Trophoblast cell (in vitro differentiated cells and primary cell): ENCODE results near the gene ZBTB7C.
A peak's percentile ranks its signal among the peaks of the same experiment; 100 is the strongest.

ENCODE experiments used
- DNase-seq, 2 donors: peaks; one replicate each; pipeline ENCODE4 v3.0.0-alpha.2; 2016
- H2AFZ ChIP-seq: 2 replicates; pipeline ENCODE4 v1.6.1; 2013; ENCODE audit warnings: low read length, moderate library complexity, mild to moderate bottlenecking; ENCODE audit not compliant: insufficient read depth, poor library complexity
- H2AK5ac ChIP-seq: 2 replicates; pipeline ENCODE4 v1.6.1; 2013; ENCODE audit warnings: mild to moderate bottlenecking, low read length
- H2BK120ac ChIP-seq: 2 replicates; pipeline ENCODE4 v1.6.1; 2013; ENCODE audit warnings: low read length, mild to moderate bottlenecking, moderate library complexity; ENCODE audit not compliant: insufficient read depth, poor library complexity
- H2BK12ac ChIP-seq: 2 replicates; pipeline ENCODE4 v1.6.1; 2013; ENCODE audit warnings: mild to moderate bottlenecking, low read length, moderate library complexity
- H2BK5ac ChIP-seq: 2 replicates; pipeline ENCODE4 v1.6.1; 2013; ENCODE audit warnings: low read length, low read depth, moderate library complexity, mild to moderate bottlenecking; ENCODE audit not compliant: poor library complexity
- H3K14ac ChIP-seq: 2 replicates; pipeline ENCODE4 v1.6.1; 2013; ENCODE audit warnings: mild to moderate bottlenecking, low read length
- H3K18ac ChIP-seq: 2 replicates; pipeline ENCODE4 v1.6.1; 2013; ENCODE audit warnings: mild to moderate bottlenecking, low read length
- H3K23ac ChIP-seq: 2 replicates; pipeline ENCODE4 v1.6.1; 2013; ENCODE audit warnings: low read length
- H3K27ac ChIP-seq: 2 replicates; pipeline ENCODE4 v1.5.1; 2013; ENCODE audit warnings: low read depth, mild to moderate bottlenecking, inconsistent platforms, low read length, moderate library complexity
- H3K27me3 ChIP-seq: 2 replicates; pipeline ENCODE4 v1.6.1; 2013; ENCODE audit warnings: inconsistent platforms, mild to moderate bottlenecking, low read length, moderate library complexity; ENCODE audit not compliant: insufficient read depth
- H3K36me3 ChIP-seq, 2 experiments: 1 replicate in 1 of 2; 2 replicates in 1 of 2; pipeline ENCODE4 v1.6.1; 2013; ENCODE audit warnings: low read length in 2 of 2, mild to moderate bottlenecking in 2 of 2, moderate library complexity in 1 of 2; ENCODE audit not compliant: insufficient read depth in 2 of 2, control insufficient read depth in 1 of 2
- H3K4ac ChIP-seq: 2 replicates; pipeline ENCODE4 v1.6.1; 2013; ENCODE audit warnings: low read depth, mild to moderate bottlenecking, low read length, moderate library complexity
- H3K4me1 ChIP-seq, 2 experiments: 1 replicate in 1 of 2; 2 replicates in 1 of 2; pipeline ENCODE4 v1.6.1; 2013; ENCODE audit warnings: low read length in 2 of 2, mild to moderate bottlenecking in 2 of 2, moderate library complexity in 1 of 2; ENCODE audit not compliant: insufficient read depth in 2 of 2, control insufficient read depth in 1 of 2
- H3K4me2 ChIP-seq: 2 replicates; pipeline ENCODE4 v1.6.1; 2013; ENCODE audit warnings: inconsistent platforms, mild to moderate bottlenecking, low read length, moderate library complexity
- H3K4me3 ChIP-seq: 2 replicates; pipeline ENCODE4 v1.5.1; 2013; ENCODE audit warnings: mild to moderate bottlenecking, low read depth, low read length, inconsistent platforms
- H3K79me1 ChIP-seq: one replicate; pipeline ENCODE4 v1.6.1; 2013; ENCODE audit warnings: low read length
- H3K79me2 ChIP-seq: 2 replicates; pipeline ENCODE4 v1.6.1; 2013; ENCODE audit warnings: low read length, mild to moderate bottlenecking; ENCODE audit not compliant: control insufficient read depth, insufficient read depth, poor library complexity
- H3K9ac ChIP-seq: 2 replicates; pipeline ENCODE4 v1.6.1; 2013; ENCODE audit warnings: mild to moderate bottlenecking, low read length
- H3K9me3 ChIP-seq: 2 replicates; pipeline ENCODE4 v1.6.1; 2013; ENCODE audit warnings: low read depth, mild to moderate bottlenecking, control low read depth, inconsistent platforms, low read length; ENCODE audit not compliant: insufficient read depth
- H4K12ac ChIP-seq: 2 replicates; pipeline ENCODE4 v1.6.1; 2013; ENCODE audit warnings: low read depth, mild to moderate bottlenecking, low read length, moderate library complexity
- H4K8ac ChIP-seq: 2 replicates; pipeline ENCODE4 v1.6.1; 2013; ENCODE audit warnings: low read depth, mild to moderate bottlenecking, low read length, moderate library complexity
- H4K91ac ChIP-seq: one replicate; pipeline ENCODE4 v1.6.1; 2013; ENCODE audit warnings: low read depth, mild to moderate bottlenecking, low read length, moderate library complexity
- WGBS: extraction: QIAGEN DNeasy Blood & Tissue Kit; methylation state at CpG from one replicate; pipeline ENCODE4 v1.1.7; 2013; ENCODE audit warnings: missing lambda C conversion rate; ENCODE audit not compliant: insufficient read length, insufficient coverage; ENCODE audit errors: extremely low coverage; 5-methylcytosine and 5-hydroxymethylcytosine counted together

ZBTB7C gene

DNA sequence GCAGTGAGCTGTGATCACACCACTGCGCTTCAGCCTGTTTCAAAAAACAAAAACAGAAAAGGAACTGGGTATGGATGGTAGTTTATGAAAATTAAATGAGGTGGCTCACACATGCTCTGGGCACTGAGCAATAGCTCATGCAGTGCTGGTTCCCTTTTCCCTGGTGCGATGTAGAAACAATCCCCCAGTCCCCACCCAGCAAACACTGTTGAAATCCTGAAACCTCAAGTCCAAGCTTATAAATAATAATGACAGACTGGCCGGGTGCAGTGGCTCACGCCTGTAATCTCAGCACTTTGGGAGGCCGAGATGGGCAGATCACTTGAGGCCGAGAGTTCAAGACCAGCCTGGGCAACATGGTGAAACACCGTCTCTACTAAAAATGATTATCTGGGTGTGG lies 423.3 kb downstream of the ZBTB7C start:
- H3K4me2 ChIP-seq, result no peak overlapping the region
- H2BK5ac ChIP-seq, result no peak overlapping the region
- H3K9me3 ChIP-seq, result no peaks in the 10 kb centered on the region
- H4K91ac ChIP-seq, result no peak overlapping the region
- no peak overlapping the region for H4K8ac ChIP-seq
- no CpG with 5 or more reads among the region's 7 CpGs for WGBS
- no peak overlapping the region for H3K4me3 ChIP-seq
- H3K14ac ChIP-seq, result no peak overlapping the region
- no peak overlapping the region for H3K4ac ChIP-seq
- no peak overlapping the region for H3K23ac ChIP-seq
- H2BK12ac ChIP-seq, result no peak overlapping the region
- H2AK5ac ChIP-seq, result no peak overlapping the region
- no peak overlapping the region for H2BK120ac ChIP-seq
- no peak overlapping the region for H3K18ac ChIP-seq
- H3K27me3 ChIP-seq, result no peaks in the 10 kb centered on the region
- no peak overlapping the region for H2AFZ ChIP-seq
- H3K79me2 ChIP-seq, result no peaks in the 10 kb centered on the region
- H3K9ac ChIP-seq, result no peak overlapping the region
- H4K12ac ChIP-seq, result no peak overlapping the region
- peaks cover 7 to 12% of the 10 kb centered on the region in 2 experiments for H3K4me1 ChIP-seq
- H3K79me1 ChIP-seq, result peaks cover 4% of the 10 kb centered on the region
- DNase-seq, result peak in 1 of 2 donors; percentile 8
- no peak overlapping the region for H3K27ac ChIP-seq
- no peaks in the 10 kb centered on the region for H3K36me3 ChIP-seq

DNA sequence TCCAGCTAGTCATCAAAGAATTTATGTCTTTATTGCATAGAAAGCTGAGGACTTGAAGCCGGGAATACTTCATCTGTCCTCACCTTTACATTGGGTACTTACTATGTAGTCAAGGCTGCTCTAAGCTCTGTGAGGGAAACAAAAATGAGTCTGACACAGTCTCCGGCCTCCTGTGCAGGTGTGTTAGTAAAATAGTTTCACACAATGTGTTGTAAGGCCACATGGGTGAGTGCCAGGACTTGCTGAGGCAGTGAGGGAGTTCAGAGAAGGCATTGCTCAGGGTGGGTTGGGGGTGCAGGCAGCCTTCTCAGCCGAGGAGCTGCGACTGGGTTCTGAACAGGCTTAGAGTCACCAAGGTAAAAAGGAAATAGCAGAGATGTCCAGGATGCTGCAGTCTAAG lies 424.2 kb downstream of the ZBTB7C start:
- H3K4ac ChIP-seq, result no peak overlapping the region
- H3K4me3 ChIP-seq, result no peak overlapping the region
- DNase-seq, result no peak
- no peak overlapping the region for H2AK5ac ChIP-seq
- no peaks in the 10 kb centered on the region for H3K36me3 ChIP-seq
- no peaks in the 10 kb centered on the region for H3K27me3 ChIP-seq
- H2BK12ac ChIP-seq, result no peak overlapping the region
- no peak overlapping the region for H3K23ac ChIP-seq
- no CpG with 5 or more reads among the region's 4 CpGs for WGBS
- H3K79me2 ChIP-seq, result no peaks in the 10 kb centered on the region
- H2BK120ac ChIP-seq, result no peak overlapping the region
- no peak overlapping the region for H3K4me2 ChIP-seq
- H4K8ac ChIP-seq, result no peak overlapping the region
- H2AFZ ChIP-seq, result no peak overlapping the region
- no peak overlapping the region for H4K91ac ChIP-seq
- H3K9ac ChIP-seq, result no peak overlapping the region
- H3K9me3 ChIP-seq, result no peaks in the 10 kb centered on the region
- peaks cover 4 to 8% of the 10 kb centered on the region in 2 experiments for H3K4me1 ChIP-seq
- H3K27ac ChIP-seq, result no peak overlapping the region
- H3K79me1 ChIP-seq, result peaks cover 4% of the 10 kb centered on the region
- H4K12ac ChIP-seq, result no peak overlapping the region
- H2BK5ac ChIP-seq, result no peak overlapping the region
- H3K14ac ChIP-seq, result no peak overlapping the region
- H3K18ac ChIP-seq, result no peak overlapping the region

DNA sequence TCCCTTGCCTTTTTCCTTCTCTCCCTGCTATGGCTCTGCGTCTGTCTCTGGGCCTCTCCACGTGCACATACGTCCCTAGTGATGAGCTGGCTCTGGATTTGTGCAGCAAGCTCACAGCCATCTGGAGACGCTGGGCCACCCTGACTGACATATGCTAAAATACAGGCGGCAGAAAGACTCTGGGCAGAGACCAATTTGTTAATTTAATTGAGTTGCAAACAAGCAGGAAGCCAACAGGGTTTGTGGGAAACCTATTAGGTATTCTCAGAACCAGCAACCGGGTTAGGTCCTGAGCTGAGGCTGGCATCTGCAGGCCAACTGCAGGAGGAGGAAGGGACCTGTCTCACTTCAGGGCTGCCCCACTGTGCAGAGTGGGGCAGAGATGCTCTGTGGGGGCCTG lies 425.2 kb downstream of the ZBTB7C start:
- no peak overlapping the region for H3K14ac ChIP-seq
- H2BK120ac ChIP-seq, result no peak overlapping the region
- no peak overlapping the region for H2AFZ ChIP-seq
- no peak overlapping the region for H3K4me3 ChIP-seq
- H3K27me3 ChIP-seq, result no peaks in the 10 kb centered on the region
- H3K9me3 ChIP-seq, result no peaks in the 10 kb centered on the region
- H4K12ac ChIP-seq, result no peak overlapping the region
- H3K79me1 ChIP-seq, result peaks cover 3% of the 10 kb centered on the region
- no peaks in the 10 kb centered on the region for H3K79me2 ChIP-seq
- WGBS, result no CpG with 5 or more reads among the region's 6 CpGs
- H3K23ac ChIP-seq, result no peak overlapping the region
- no peak for DNase-seq
- no peak overlapping the region for H2BK12ac ChIP-seq
- H4K8ac ChIP-seq, result no peak overlapping the region
- no peak overlapping the region for H4K91ac ChIP-seq
- no peaks in the 10 kb centered on the region for H3K36me3 ChIP-seq
- no peak overlapping the region for H3K27ac ChIP-seq
- H3K4ac ChIP-seq, result no peak overlapping the region
- H2BK5ac ChIP-seq, result no peak overlapping the region
- H3K4me1 ChIP-seq, result peaks cover 8 to 11% of the 10 kb centered on the region in 2 experiments
- no peak overlapping the region for H3K18ac ChIP-seq
- no peak overlapping the region for H2AK5ac ChIP-seq
- no peak overlapping the region for H3K4me2 ChIP-seq
- H3K9ac ChIP-seq, result no peak overlapping the region

DNA sequence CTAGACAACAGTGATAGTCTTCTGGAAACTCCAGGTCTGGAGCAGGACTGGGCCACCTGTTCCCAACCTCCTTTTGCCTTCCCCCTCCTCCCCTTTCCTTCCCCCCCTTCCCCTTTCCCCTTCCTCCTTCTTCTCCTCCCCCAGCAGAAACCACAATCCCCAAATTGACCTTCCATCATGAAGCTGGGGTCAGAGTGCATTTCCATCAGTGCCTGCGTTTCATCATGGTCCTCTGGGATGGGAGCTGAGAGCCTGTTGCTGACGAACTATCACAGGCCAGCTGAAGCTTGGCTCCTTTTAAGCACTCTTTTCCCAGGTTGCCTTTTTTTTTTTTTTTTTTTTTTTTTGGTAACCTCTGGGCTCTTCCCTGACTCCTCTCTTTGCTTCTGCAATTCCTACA lies 426.1 kb downstream of the ZBTB7C start:
- Histone ChIP-seq H4K12ac (no peak overlapping the region), H3K4me1 (peaks cover 8 to 11% of the 10 kb centered on the region in 2 experiments), H3K27ac (no peak overlapping the region), H3K79me1 (peaks cover 3% of the 10 kb centered on the region), H2BK12ac (no peak overlapping the region), H3K18ac (no peak overlapping the region), H4K91ac (no peak overlapping the region), H3K4me3 (no peak overlapping the region), H3K23ac (no peak overlapping the region), H4K8ac (no peak overlapping the region), H2AK5ac (no peak overlapping the region), H2BK120ac (no peak overlapping the region), H3K27me3 (no peaks in the 10 kb centered on the region), H3K9ac (no peak overlapping the region), H3K4ac (no peak overlapping the region), H2AFZ (no peak overlapping the region), H2BK5ac (no peak overlapping the region), H3K79me2 (no peaks in the 10 kb centered on the region), H3K4me2 (no peak overlapping the region), H3K14ac (no peak overlapping the region), H3K36me3 (no peaks in the 10 kb centered on the region), H3K9me3 (no peaks in the 10 kb centered on the region)
- no peak for DNase-seq
- no CpG with 5 or more reads among the region's 2 CpGs for WGBS
